K562 (cell line): ENCODE measurements around the gene RNF115.

Source experiments
- BRF2 ChIP-seq: IDR thresholded peaks from 3 replicates; pipeline ENCODE4 v1.6.1; 2011; ENCODE audit warnings: borderline replicate concordance, mild to moderate bottlenecking; ENCODE audit not compliant: insufficient read length, insufficient read depth
- CTCF ChIP-seq, 3 experiments: IDR thresholded peaks in 2 of 3; conservative IDR thresholded peaks in 1 of 3; 2 replicates each; pipeline ENCODE4 v1.5.1; 2011 to 2012; ENCODE audit warnings: low read length in 3 of 3, mild to moderate bottlenecking in 3 of 3, control low read depth in 2 of 3, improper control_type of control experiment in 1 of 3, inconsistent platforms in 1 of 3, low read depth in 1 of 3, mixed read lengths in 1 of 3, moderate library complexity in 1 of 3; ENCODE audit not compliant: insufficient read depth in 2 of 3
- EGR1 ChIP-seq: fragments of 450-650 bp; conservative IDR thresholded peaks from 2 replicates; pipeline ENCODE4 v1.6.1; 2017; ENCODE audit warnings: mild to moderate bottlenecking
- EP300 ChIP-seq: IDR thresholded peaks from 2 replicates; pipeline ENCODE4 v1.6.1; 2012; ENCODE audit warnings: low read length, improper control_type of control experiment
- EZH2 ChIP-seq: IDR thresholded peaks from 2 replicates; pipeline ENCODE4 v1.6.1; 2012; ENCODE audit warnings: low read depth, mild to moderate bottlenecking, inconsistent platforms, low read length, borderline replicate concordance
- KLF1 ChIP-seq: fragments of 450-650 bp; IDR thresholded peaks from 2 replicates; pipeline ENCODE4 v1.6.1; 2016; ENCODE audit warnings: missing genetic modification characterization, missing compliant biosample characterization
- MCM5 ChIP-seq: fragments of 450-650 bp; IDR thresholded peaks from 2 replicates; pipeline ENCODE4 v1.6.1; 2016; ENCODE audit warnings: low read depth
- MXI1 ChIP-seq: IDR thresholded peaks from 2 replicates; pipeline ENCODE4 v1.6.1; 2011; ENCODE audit warnings: low read depth, mild to moderate bottlenecking, improper control_type of control experiment, low read length
- NFATC3 ChIP-seq: fragments of 450-650 bp; IDR thresholded peaks from 2 replicates; pipeline ENCODE4 v1.6.1; 2017; ENCODE audit warnings: mild to moderate bottlenecking
- PHF8 ChIP-seq: fragments of 200-600 bp; sonication (generic); IDR thresholded peaks from 2 replicates; pipeline ENCODE4 v1.6.1; 2012; ENCODE audit warnings: mixed run types, mild to moderate bottlenecking, inconsistent platforms, low read length, moderate library complexity, borderline replicate concordance
- REST ChIP-seq, 2 experiments: fragments of 450-650 bp; formaldehyde crosslinking in 1 of 2; IDR thresholded peaks; 2 replicates each; pipeline versions ENCODE4 v1.4.0 to v1.6.1; 2014 to 2020; ENCODE audit warnings: mild to moderate bottlenecking in 2 of 2, borderline replicate concordance in 1 of 2, low read depth in 1 of 2
- SMARCE1 ChIP-seq: fragments of 450-650 bp; IDR thresholded peaks from 2 replicates; pipeline ENCODE4 v1.7.1; 2016; ENCODE audit warnings: mild to moderate bottlenecking
- ZNF24 ChIP-seq: fragments of 450-650 bp; IDR thresholded peaks from 2 replicates; pipeline ENCODE4 v1.6.1; 2016
- ZNF347 ChIP-seq: fragments of 450-650 bp; formaldehyde crosslinking; IDR thresholded peaks from 2 replicates; pipeline ENCODE4 v1.4.0; 2020; ENCODE audit warnings: low read depth, mild to moderate bottlenecking, moderate library complexity

- TF ChIP-seq EP300 (no peak), CTCF (IDR thresholded peaks at IDR 0.05 in 2 of 3, conservative IDR thresholded peaks at IDR 0.05 in 1 of 3; ENCODE audit: insufficient read depth in 2 of 3, low read depth in 1 of 3, low read length in 3 of 3) (no peak), NFATC3 (no peak), PHF8 (no peak), MCM5 (no peak), KLF1 (tag) (no peak), REST (IDR thresholded peaks at IDR 0.05; ENCODE audit: borderline replicate concordance) (no peak), REST (CRISPR knock-in tag; IDR thresholded peaks at IDR 0.05; ENCODE audit: low read depth) (no peak), MXI1 (no peak), SMARCE1 (no peak), ZNF24 (no peak), EZH2 (no peak), EGR1 (no peak), BRF2 (no peak), ZNF347 (no peak)
Measured at GRCh38 chr1:145711213-145711651, 112.7 kb downstream of the RNF115 start.
